Measurements from ENCODE around the gene ESYT3. TPM values are rescaled to one million over a fixed set of nuclear protein-coding genes. Genes with fewer than 3 reads are reported as not detected.

Gene ESYT3
- total RNA-seq, 1 experiment from 2014 or later, result 6.3 TPM

DNA sequence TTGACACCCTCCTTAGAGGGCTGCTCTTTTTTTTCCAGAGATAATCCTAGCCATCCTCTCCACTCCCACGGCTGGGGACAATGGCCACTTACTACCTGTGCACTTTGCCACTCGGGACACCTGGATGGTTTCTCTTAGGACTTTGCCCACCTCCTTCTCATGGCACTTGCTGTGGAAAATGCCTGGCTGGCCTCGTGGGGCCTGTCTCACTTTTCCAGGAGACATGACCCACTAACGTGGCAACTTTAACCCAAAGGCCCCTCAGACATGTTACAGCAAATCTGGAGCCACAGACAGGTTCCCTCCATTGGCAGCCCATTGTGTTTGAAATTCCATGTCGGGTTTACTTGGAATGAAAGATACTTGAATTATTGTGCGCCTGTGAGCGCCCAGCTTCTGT, 29.4 kb upstream of the ESYT3 start:
- Histone ChIP-seq H2BK5ac (ENCODE audit: insufficient read length, low read length) (no peak overlapping the region), H2AK5ac (ENCODE audit: insufficient read length, low read length) (no peak overlapping the region), H3K27ac (ENCODE audit: insufficient read length, low read depth, low read length) (no peak overlapping the region), H3K56ac (ENCODE audit: insufficient read length, low read depth, low read length) (no peak overlapping the region), H3K27me3 (ENCODE audit: insufficient read depth, low read length) (no peaks in the 10 kb centered on the region), H2BK12ac (ENCODE audit: insufficient read length, low read depth, low read length) (no peak overlapping the region), H2BK20ac (ENCODE audit: low read depth, low read length, poor library complexity, severe bottlenecking) (no peak overlapping the region), H3K18ac (ENCODE audit: insufficient read length, low read depth, low read length) (no peak overlapping the region), H3K23me2 (ENCODE audit: insufficient read length, low read depth, low read length, poor library complexity, severe bottlenecking) (no peaks in the 10 kb centered on the region), H3K4me1 (ENCODE audit: insufficient read depth, low read length) (peaks cover 22% of the 10 kb centered on the region; the same call in 1 of the 2 replicates), H2BK15ac (ENCODE audit: low read depth, low read length) (no peak overlapping the region), H4K91ac (ENCODE audit: insufficient read length, low read depth, low read length) (no peak overlapping the region), H3K79me2 (ENCODE audit: insufficient read depth, low read length) (no peaks in the 10 kb centered on the region), H3K23ac (ENCODE audit: insufficient read length, low read depth, low read length) (no peak overlapping the region), H4K8ac (replicated peaks; ENCODE audit: insufficient read length, low read depth, low read length) (no peak overlapping the region), H3K14ac (ENCODE audit: insufficient read depth, low read length) (no peak overlapping the region), H3T11ph (ENCODE audit: low read length) (no peak overlapping the region), H2AFZ (ENCODE audit: low read length) (no peak overlapping the region), H3K4ac (ENCODE audit: low read depth, low read length) (no peak overlapping the region), H3K4me2 (ENCODE audit: insufficient read depth, insufficient read length, low read length) (no peak overlapping the region), H3K79me1 (ENCODE audit: insufficient read depth, low read depth, low read length, poor library complexity, severe bottlenecking) (no peaks in the 10 kb centered on the region), H4K5ac (ENCODE audit: insufficient read length, low read depth, low read length) (no peak overlapping the region), H3K9ac (ENCODE audit: extremely low read depth, insufficient read length, low read length) (no peak overlapping the region), H3K9me3 (ENCODE audit: control insufficient read depth, low read depth, low read length) (no peaks in the 10 kb centered on the region), H4K20me1 (ENCODE audit: control insufficient read depth, insufficient read depth, insufficient read length) (no peaks in the 10 kb centered on the region), H2BK120ac (ENCODE audit: low read depth, low read length, poor library complexity, severe bottlenecking) (no peak overlapping the region)
- H3K4me3 Mint-ChIP-seq, result no peak overlapping the region
- no CpG with 5 or more reads among the region's 7 CpGs for WGBS (ENCODE audit: extremely low coverage, insufficient read length, low lambda C conversion rate)
- peaks cover 30 to 53% (median 35%) of the 10 kb centered on the region in 3 experiments for H3K36me3 Mint-ChIP-seq (ENCODE audit: insufficient read depth in 1 of 3, low read depth in 3 of 3)
- peaks cover 45 to 50% of the 10 kb centered on the region in 2 experiments for H3K4me1 Mint-ChIP-seq
- H3K9me3 Mint-ChIP-seq, result peaks cover 3 to 6% of the 10 kb centered on the region in 2 experiments; a peak in 4 of 5 replicates
- H3K27me3 Mint-ChIP-seq (ENCODE audit: low read depth), result peaks cover 12% of the 10 kb centered on the region
- no peak for DNase-seq
- TF ChIP-seq, protein P1, sequence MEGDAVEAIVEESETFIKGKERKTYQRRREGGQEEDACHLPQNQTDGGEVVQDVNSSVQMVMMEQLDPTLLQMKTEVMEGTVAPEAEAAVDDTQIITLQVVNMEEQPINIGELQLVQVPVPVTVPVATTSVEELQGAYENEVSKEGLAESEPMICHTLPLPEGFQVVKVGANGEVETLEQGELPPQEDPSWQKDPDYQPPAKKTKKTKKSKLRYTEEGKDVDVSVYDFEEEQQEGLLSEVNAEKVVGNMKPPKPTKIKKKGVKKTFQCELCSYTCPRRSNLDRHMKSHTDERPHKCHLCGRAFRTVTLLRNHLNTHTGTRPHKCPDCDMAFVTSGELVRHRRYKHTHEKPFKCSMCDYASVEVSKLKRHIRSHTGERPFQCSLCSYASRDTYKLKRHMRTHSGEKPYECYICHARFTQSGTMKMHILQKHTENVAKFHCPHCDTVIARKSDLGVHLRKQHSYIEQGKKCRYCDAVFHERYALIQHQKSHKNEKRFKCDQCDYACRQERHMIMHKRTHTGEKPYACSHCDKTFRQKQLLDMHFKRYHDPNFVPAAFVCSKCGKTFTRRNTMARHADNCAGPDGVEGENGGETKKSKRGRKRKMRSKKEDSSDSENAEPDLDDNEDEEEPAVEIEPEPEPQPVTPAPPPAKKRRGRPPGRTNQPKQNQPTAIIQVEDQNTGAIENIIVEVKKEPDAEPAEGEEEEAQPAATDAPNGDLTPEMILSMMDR (conservative IDR thresholded peaks at IDR 0.05), result no peak
- no peak overlapping the region for H3K27ac Mint-ChIP-seq
